Coronary artery (tissue), 2 donors: ENCODE data around the gene MYO1D.
A peak's percentile ranks its signal among the peaks of the same experiment; 100 is the strongest.

Experiments
- DNase-seq: peaks from one replicate; pipeline ENCODE4 v3.0.0-alpha.2; 2017; ENCODE audit warnings: low spot score
- H3K27ac ChIP-seq, 2 donors: fragments of 200-600 bp; sonication (generic); one replicate each; pipeline ENCODE4 v1.5.1; 2016 to 2019
- H3K4me3 ChIP-seq: fragments of 200-600 bp; sonication (generic); 2 replicates; pipeline ENCODE4 v1.5.1; 2016; ENCODE audit warnings: mild to moderate bottlenecking, moderate library complexity
- CTCF ChIP-seq: fragments of 200-600 bp; sonication (generic); IDR thresholded peaks from one replicate; pipeline ENCODE4 v1.5.1; 2019; ENCODE audit warnings: antibody characterized with exemption

The MYO1D gene

GRCh38 chr17:32820440-32820839 lies 56.5 kb downstream of the MYO1D start:
- TF ChIP-seq CTCF, result no peak
- Histone ChIP-seq H3K27ac (peak overlapping the region; percentile 68 to 75), H3K4me3 (no peak overlapping the region)
- DNase-seq, result no peak

GRCh38 chr17:32819787-32820186 lies 57.1 kb downstream of the MYO1D start:
- Histone ChIP-seq H3K27ac (peak overlapping the region; percentile 68 to 75), H3K4me3 (no peak overlapping the region)
- no peak for DNase-seq
- no peak for TF ChIP-seq CTCF

GRCh38 chr17:32819035-32819434 lies 57.9 kb downstream of the MYO1D start:
- Histone ChIP-seq H3K27ac (peak overlapping the region; percentile 68 to 75), H3K4me3 (peak overlapping the region; percentile 28)
- no peak for TF ChIP-seq CTCF
- DNase-seq, result no peak

- no peak for DNase-seq
- Histone ChIP-seq H3K27ac (peak overlapping the region in 1 of 2 donors; percentile 44), H3K4me3 (no peak overlapping the region)
- no peak for TF ChIP-seq CTCF
Measured at GRCh38 chr17:32815460-32815859, 61.5 kb downstream of the MYO1D start.

- no peak for DNase-seq
- no peak for TF ChIP-seq CTCF
- Histone ChIP-seq H3K27ac (no peak overlapping the region), H3K4me3 (no peak overlapping the region)
Measured at GRCh38 chr17:32814836-32815235, 62.1 kb downstream of the MYO1D start.

GRCh38 chr17:32813021-32813420 lies 63.9 kb downstream of the MYO1D start:
- Histone ChIP-seq H3K27ac (peak overlapping the region in 1 of 2 donors; percentile 19), H3K4me3 (no peak overlapping the region)
- TF ChIP-seq CTCF, result no peak
- DNase-seq, result no peak

GRCh38 chr17:32810690-32811089 lies 66.2 kb downstream of the MYO1D start:
- TF ChIP-seq CTCF, result no peak
- no peak overlapping the region for H3K4me3 ChIP-seq
- no peak for DNase-seq

More at GRCh38 chr17:32810690-32811089, 66.2 kb downstream of the MYO1D start:
- H3K27ac ChIP-seq, result no peak overlapping the region
